HEK293T (cell line): ENCODE results near the gene IFIH1.

Source experiments
- ARNT ChIP-seq: fragments of 450-650 bp; IDR thresholded peaks from 2 replicates; pipeline ENCODE4 v1.6.1; 2017; ENCODE audit warnings: mild to moderate bottlenecking
- NFRKB ChIP-seq: fragments of 450-650 bp; IDR thresholded peaks from 2 replicates; pipeline ENCODE4 v1.6.1; 2016; ENCODE audit warnings: mild to moderate bottlenecking, moderate library complexity
- PKNOX1 ChIP-seq: fragments of 450-650 bp; IDR thresholded peaks from 2 replicates; pipeline ENCODE4 v1.6.1; 2016
- SUZ12 ChIP-seq: fragments of 450-650 bp; IDR thresholded peaks from 2 replicates; pipeline ENCODE4 v1.6.1; 2016; ENCODE audit warnings: mild to moderate bottlenecking

GRCh38 chr2:162245781-162246180 lies 72.7 kb downstream of the IFIH1 start:
- TF ChIP-seq PKNOX1 (no peak), SUZ12 (no peak), ARNT (no peak), NFRKB (no peak)
